Trophoblast cell (in vitro differentiated cells and primary cell): ENCODE data around the gene TNNT3.
"Not testable (repeated sequence)": the region's sequence is repeated elsewhere in the genome, so short reads cannot be mapped to it uniquely, and the experiment has no call there.

Experiments
- DNase-seq, 2 donors: peaks; one replicate each; pipeline ENCODE4 v3.0.0-alpha.2; 2016
- H2AFZ ChIP-seq: 2 replicates; pipeline ENCODE4 v1.6.1; 2013; ENCODE audit warnings: low read length, moderate library complexity, mild to moderate bottlenecking; ENCODE audit not compliant: insufficient read depth, poor library complexity
- H2AK5ac ChIP-seq: 2 replicates; pipeline ENCODE4 v1.6.1; 2013; ENCODE audit warnings: mild to moderate bottlenecking, low read length
- H2BK120ac ChIP-seq: 2 replicates; pipeline ENCODE4 v1.6.1; 2013; ENCODE audit warnings: low read length, mild to moderate bottlenecking, moderate library complexity; ENCODE audit not compliant: insufficient read depth, poor library complexity
- H2BK12ac ChIP-seq: 2 replicates; pipeline ENCODE4 v1.6.1; 2013; ENCODE audit warnings: mild to moderate bottlenecking, low read length, moderate library complexity
- H2BK5ac ChIP-seq: 2 replicates; pipeline ENCODE4 v1.6.1; 2013; ENCODE audit warnings: low read length, low read depth, moderate library complexity, mild to moderate bottlenecking; ENCODE audit not compliant: poor library complexity
- H3K14ac ChIP-seq: 2 replicates; pipeline ENCODE4 v1.6.1; 2013; ENCODE audit warnings: mild to moderate bottlenecking, low read length
- H3K18ac ChIP-seq: 2 replicates; pipeline ENCODE4 v1.6.1; 2013; ENCODE audit warnings: mild to moderate bottlenecking, low read length
- H3K23ac ChIP-seq: 2 replicates; pipeline ENCODE4 v1.6.1; 2013; ENCODE audit warnings: low read length
- H3K27ac ChIP-seq: 2 replicates; pipeline ENCODE4 v1.5.1; 2013; ENCODE audit warnings: low read depth, mild to moderate bottlenecking, inconsistent platforms, low read length, moderate library complexity
- H3K27me3 ChIP-seq: 2 replicates; pipeline ENCODE4 v1.6.1; 2013; ENCODE audit warnings: inconsistent platforms, mild to moderate bottlenecking, low read length, moderate library complexity; ENCODE audit not compliant: insufficient read depth
- H3K36me3 ChIP-seq, 2 experiments: 1 replicate in 1 of 2; 2 replicates in 1 of 2; pipeline ENCODE4 v1.6.1; 2013; ENCODE audit warnings: low read length in 2 of 2, mild to moderate bottlenecking in 2 of 2, moderate library complexity in 1 of 2; ENCODE audit not compliant: insufficient read depth in 2 of 2, control insufficient read depth in 1 of 2
- H3K4ac ChIP-seq: 2 replicates; pipeline ENCODE4 v1.6.1; 2013; ENCODE audit warnings: low read depth, mild to moderate bottlenecking, low read length, moderate library complexity
- H3K4me1 ChIP-seq, 2 experiments: 1 replicate in 1 of 2; 2 replicates in 1 of 2; pipeline ENCODE4 v1.6.1; 2013; ENCODE audit warnings: low read length in 2 of 2, mild to moderate bottlenecking in 2 of 2, moderate library complexity in 1 of 2; ENCODE audit not compliant: insufficient read depth in 2 of 2, control insufficient read depth in 1 of 2
- H3K4me2 ChIP-seq: 2 replicates; pipeline ENCODE4 v1.6.1; 2013; ENCODE audit warnings: inconsistent platforms, mild to moderate bottlenecking, low read length, moderate library complexity
- H3K4me3 ChIP-seq: 2 replicates; pipeline ENCODE4 v1.5.1; 2013; ENCODE audit warnings: mild to moderate bottlenecking, low read depth, low read length, inconsistent platforms
- H3K79me1 ChIP-seq: one replicate; pipeline ENCODE4 v1.6.1; 2013; ENCODE audit warnings: low read length
- H3K79me2 ChIP-seq: 2 replicates; pipeline ENCODE4 v1.6.1; 2013; ENCODE audit warnings: low read length, mild to moderate bottlenecking; ENCODE audit not compliant: control insufficient read depth, insufficient read depth, poor library complexity
- H3K9ac ChIP-seq: 2 replicates; pipeline ENCODE4 v1.6.1; 2013; ENCODE audit warnings: mild to moderate bottlenecking, low read length
- H3K9me3 ChIP-seq: 2 replicates; pipeline ENCODE4 v1.6.1; 2013; ENCODE audit warnings: low read depth, mild to moderate bottlenecking, control low read depth, inconsistent platforms, low read length; ENCODE audit not compliant: insufficient read depth
- H4K12ac ChIP-seq: 2 replicates; pipeline ENCODE4 v1.6.1; 2013; ENCODE audit warnings: low read depth, mild to moderate bottlenecking, low read length, moderate library complexity
- H4K8ac ChIP-seq: 2 replicates; pipeline ENCODE4 v1.6.1; 2013; ENCODE audit warnings: low read depth, mild to moderate bottlenecking, low read length, moderate library complexity
- H4K91ac ChIP-seq: one replicate; pipeline ENCODE4 v1.6.1; 2013; ENCODE audit warnings: low read depth, mild to moderate bottlenecking, low read length, moderate library complexity
- WGBS: extraction: QIAGEN DNeasy Blood & Tissue Kit; methylation state at CpG from one replicate; pipeline ENCODE4 v1.1.7; 2013; ENCODE audit warnings: missing lambda C conversion rate; ENCODE audit not compliant: insufficient read length, insufficient coverage; ENCODE audit errors: extremely low coverage; 5-methylcytosine and 5-hydroxymethylcytosine counted together

Gene TNNT3

DNA sequence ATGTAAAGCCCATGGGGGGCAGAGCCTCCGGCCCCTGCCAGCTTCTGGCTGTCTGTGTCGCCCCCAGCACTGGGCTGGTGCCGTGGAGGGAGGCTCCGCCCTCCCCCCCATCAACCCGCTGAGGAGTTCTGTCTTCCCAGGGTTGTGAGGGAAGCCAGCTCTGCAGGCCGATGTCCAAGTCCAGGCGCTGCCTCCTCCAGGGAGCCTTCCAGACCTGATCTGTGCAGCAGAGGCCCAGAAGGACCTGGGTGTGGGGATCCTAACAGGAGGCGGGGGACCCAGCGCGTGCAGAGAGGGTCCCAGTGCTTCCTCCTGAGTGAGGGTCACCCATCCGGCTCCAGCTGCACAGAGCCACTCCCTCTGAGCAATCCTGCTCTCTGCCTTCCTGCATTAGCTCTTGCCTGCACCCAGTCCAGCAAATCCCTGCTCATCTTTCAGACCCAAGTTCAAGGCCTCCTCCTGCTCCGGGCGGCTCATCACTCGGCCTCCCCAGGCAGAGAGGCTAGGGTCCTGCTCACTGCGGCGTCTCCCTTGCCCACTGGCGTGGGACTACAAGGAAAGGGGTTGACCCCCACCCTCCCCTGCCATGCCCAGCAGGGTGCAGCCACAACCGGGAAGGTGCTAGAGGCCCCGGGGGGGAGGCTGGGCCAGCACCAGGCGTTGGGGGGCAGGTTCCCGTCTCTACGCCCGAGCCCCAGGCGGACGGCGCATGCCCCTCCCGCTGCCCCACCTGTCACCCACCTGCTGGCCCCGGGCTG lies 44.2 kb upstream of the TNNT3 start:
- Histone ChIP-seq H4K91ac (peak overlapping the region; percentile 90), H3K4me3 (no peak overlapping the region), H4K12ac (no peak overlapping the region), H3K9ac (no peak overlapping the region), H2AFZ (no peak overlapping the region), H2BK120ac (no peak overlapping the region), H3K23ac (no peak overlapping the region), H3K79me1 (peaks cover 26% of the 10 kb centered on the region), H4K8ac (no peak overlapping the region), H2BK12ac (no peak overlapping the region), H3K18ac (no peak overlapping the region), H2BK5ac (no peak overlapping the region), H3K79me2 (peaks cover 3% of the 10 kb centered on the region), H3K4me2 (no peak overlapping the region), H3K14ac (no peak overlapping the region), H3K36me3 (no peaks in the 10 kb centered on the region), H3K27me3 (no peaks in the 10 kb centered on the region), H3K9me3 (no peaks in the 10 kb centered on the region), H2AK5ac (peak overlapping the region; percentile 9), H3K4ac (no peak overlapping the region), H3K27ac (no peak overlapping the region), H3K4me1 (peaks cover 19% of the 10 kb centered on the region in 2 experiments)
- no CpG with 5 or more reads among the region's 28 CpGs for WGBS
- no peak for DNase-seq

DNA sequence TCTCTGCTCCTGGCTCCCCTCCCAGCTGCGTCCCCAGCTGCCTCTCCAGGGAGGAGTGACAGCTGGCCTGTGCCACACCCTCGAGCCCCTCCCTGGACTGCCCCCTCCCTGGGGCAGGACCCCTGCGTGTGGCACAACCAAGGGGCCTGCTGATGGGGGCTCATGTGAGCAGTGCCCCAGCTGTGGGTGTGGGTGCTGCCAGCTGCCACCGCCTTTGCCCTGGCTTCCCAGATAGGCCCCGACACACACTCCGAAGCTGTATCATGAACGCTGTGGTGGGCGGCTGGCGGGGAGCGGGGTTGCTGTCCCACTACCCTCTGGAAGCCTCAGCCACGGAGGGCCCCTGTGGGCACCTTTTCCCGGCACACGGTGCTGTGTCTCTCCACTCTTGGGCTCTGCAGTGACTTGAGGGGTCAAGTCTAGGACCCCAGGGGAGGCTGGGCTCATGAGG lies 43.6 kb upstream of the TNNT3 start:
- peaks cover 30% of the 10 kb centered on the region for H3K79me1 ChIP-seq
- not testable (repeated sequence) for H3K36me3 ChIP-seq, H3K4me2 ChIP-seq, H2AFZ ChIP-seq, DNase-seq, H3K23ac ChIP-seq, H3K4me3 ChIP-seq, H3K27me3 ChIP-seq, H3K9me3 ChIP-seq, H3K79me2 ChIP-seq, H3K9ac ChIP-seq, H4K12ac ChIP-seq
- H3K27ac ChIP-seq: peak overlapping the region; percentile 23
- H4K91ac ChIP-seq: peak overlapping the region; percentile 90
- peak overlapping the region; percentile 87 for H2AK5ac ChIP-seq
- peak overlapping the region; percentile 46 for H2BK5ac ChIP-seq
- peaks cover 20 to 21% of the 10 kb centered on the region in 2 experiments for H3K4me1 ChIP-seq
- H2BK120ac ChIP-seq: peak overlapping the region; percentile 24
- WGBS: no CpG with 5 or more reads among the region's 13 CpGs
- H3K4ac ChIP-seq: peak overlapping the region; percentile 41
- peak overlapping the region; percentile 49 for H3K18ac ChIP-seq
- H3K14ac ChIP-seq: peak overlapping the region; percentile 4
- H2BK12ac ChIP-seq: peak overlapping the region; percentile 85
- H4K8ac ChIP-seq: peak overlapping the region; percentile 5

DNA sequence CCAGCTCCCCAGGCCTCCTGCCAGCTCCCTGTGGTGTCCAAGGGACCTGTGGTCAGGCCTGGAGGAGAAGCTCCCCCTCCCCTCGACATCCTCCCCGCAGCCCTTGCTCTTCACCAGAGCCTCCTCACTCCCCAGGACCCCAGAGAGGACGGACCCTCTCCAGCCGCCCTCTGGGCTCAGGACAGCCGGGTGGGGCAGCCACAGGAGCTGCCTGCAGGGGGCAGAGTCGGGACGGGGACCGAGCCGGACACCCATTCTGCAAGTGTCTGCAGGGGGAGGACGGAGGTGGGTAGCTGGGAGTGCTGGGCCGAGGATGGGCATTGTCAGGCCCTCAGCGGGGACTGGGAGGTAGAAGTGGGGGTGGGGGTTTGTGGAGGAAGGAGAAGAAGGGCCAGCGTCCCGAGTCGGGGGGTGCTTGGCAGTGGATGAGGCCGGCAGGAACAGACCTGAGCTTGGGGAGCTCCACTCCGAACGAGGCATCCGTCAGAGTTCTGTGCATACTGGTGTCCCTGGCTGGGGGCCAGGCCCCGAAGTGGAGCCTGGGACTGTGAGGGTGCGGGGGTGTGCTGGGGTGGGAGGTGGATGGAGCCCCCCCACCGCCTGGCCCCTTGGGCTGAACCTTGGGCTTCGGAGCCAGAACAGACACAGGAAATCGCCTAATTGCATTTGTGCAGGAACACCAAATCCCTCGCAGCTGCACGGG lies 43.0 kb upstream of the TNNT3 start:
- Histone ChIP-seq H3K18ac (peak overlapping the region; percentile 49), H3K9me3 (no peaks in the 10 kb centered on the region)

DNA sequence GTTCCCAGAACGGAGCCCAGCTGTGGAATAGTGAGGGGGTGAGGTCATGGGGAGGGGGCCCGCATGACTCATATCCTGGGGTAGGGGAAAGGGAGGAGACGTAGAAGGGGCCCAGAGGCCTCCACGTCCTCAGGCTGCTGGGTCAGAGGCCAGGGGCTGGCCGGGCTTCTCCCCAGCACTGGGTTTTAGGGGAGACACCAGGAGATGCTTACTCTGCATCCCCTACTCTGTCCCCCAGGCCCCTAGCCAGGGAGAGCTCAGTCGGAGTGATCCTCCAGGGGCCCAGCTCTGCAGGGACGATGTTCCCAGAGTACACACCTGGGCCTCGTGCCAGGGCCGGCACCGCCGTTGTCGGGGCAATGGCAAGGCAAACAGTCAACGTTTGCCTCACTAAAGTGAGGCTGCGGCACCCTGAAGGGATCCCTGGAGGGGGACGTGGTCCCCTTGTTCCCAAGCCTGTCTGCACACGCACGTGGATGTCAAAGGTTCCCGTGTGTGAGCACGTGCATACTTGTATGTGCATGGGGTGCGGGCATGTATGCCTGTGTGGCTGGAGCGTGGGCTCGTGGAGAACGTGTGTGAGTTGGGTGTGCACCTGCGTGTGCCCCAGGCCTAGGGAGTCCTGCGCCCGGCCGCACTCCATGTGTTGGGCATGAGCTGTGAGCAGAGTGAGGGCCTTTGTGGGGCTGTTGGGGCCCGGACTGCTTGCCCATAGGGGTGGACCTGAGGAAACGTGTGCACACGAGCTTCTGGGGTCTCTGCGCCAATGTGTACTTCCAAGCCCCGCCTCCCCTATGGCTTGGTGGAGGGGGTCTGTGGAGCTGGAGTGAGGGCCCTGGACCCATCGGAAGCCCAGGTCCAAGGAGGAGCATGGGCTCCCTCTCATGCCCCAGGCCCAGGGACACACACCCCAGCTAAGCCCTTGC lies 42.0 kb upstream of the TNNT3 start:
- peaks cover 20 to 21% of the 10 kb centered on the region in 2 experiments for H3K4me1 ChIP-seq
- H3K27ac ChIP-seq: no peak overlapping the region
- H3K79me1 ChIP-seq: peaks cover 34% of the 10 kb centered on the region
- WGBS: no CpG with 5 or more reads among the region's 33 CpGs
- H2BK12ac ChIP-seq: peak overlapping the region; percentile 50
- peak overlapping the region; percentile 34 for H4K8ac ChIP-seq
- peak overlapping the region; percentile 34 for H3K18ac ChIP-seq
- H3K9ac ChIP-seq: no peak overlapping the region
- H3K4me2 ChIP-seq: no peak overlapping the region
- H2BK5ac ChIP-seq: peak overlapping the region; percentile 44
- no peak overlapping the region for H2AFZ ChIP-seq
- H3K14ac ChIP-seq: peak overlapping the region; percentile 36
- H4K91ac ChIP-seq: peak overlapping the region; percentile 81
- no peak overlapping the region for H3K4me3 ChIP-seq
- H3K36me3 ChIP-seq: no peaks in the 10 kb centered on the region
- DNase-seq: no peak
- H3K79me2 ChIP-seq: peaks cover 3% of the 10 kb centered on the region
- H3K23ac ChIP-seq: no peak overlapping the region
- peak overlapping the region; percentile 38 for H2BK120ac ChIP-seq
- H3K4ac ChIP-seq: peak overlapping the region; percentile 3
- no peaks in the 10 kb centered on the region for H3K9me3 ChIP-seq
- peak overlapping the region; percentile 49 for H2AK5ac ChIP-seq
- H4K12ac ChIP-seq: no peak overlapping the region
- no peaks in the 10 kb centered on the region for H3K27me3 ChIP-seq

More for the DNA sequence above, 43.0 kb upstream of the TNNT3 start:
- peak in 1 of 2 donors; percentile 48 for DNase-seq
- Histone ChIP-seq H3K4me1 (peaks cover 20 to 21% of the 10 kb centered on the region in 2 experiments), H3K14ac (peak overlapping the region; percentile 4), H2AK5ac (peak overlapping the region; percentile 87), H3K36me3 (no peaks in the 10 kb centered on the region), H3K79me2 (peaks cover 3% of the 10 kb centered on the region), H3K27me3 (no peaks in the 10 kb centered on the region), H4K8ac (peak overlapping the region; percentile 59), H3K9ac (no peak overlapping the region), H2BK120ac (peak overlapping the region; percentile 24), H3K23ac (no peak overlapping the region), H3K4me3 (no peak overlapping the region), H3K4ac (peak overlapping the region; percentile 41), H4K12ac (peak overlapping the region; percentile 50), H3K79me1 (peaks cover 34% of the 10 kb centered on the region), H3K27ac (peak overlapping the region; percentile 49), H4K91ac (peak overlapping the region; percentile 90), H2BK12ac (peak overlapping the region; percentile 85), H3K4me2 (no peak overlapping the region), H2AFZ (peak overlapping the region; percentile 8), H2BK5ac (peak overlapping the region; percentile 46)
- WGBS: no CpG with 5 or more reads among the region's 26 CpGs
